GM06990 (cell line): ENCODE measurements around the gene PRMT7.

Source experiments
- DNase-seq: peaks from one replicate; pipeline ENCODE4 v3.0.0-alpha.2; 2011; ENCODE audit not compliant: insufficient read length; ENCODE audit errors: extremely low read depth
- H3K27me3 ChIP-seq: replicated peaks from 2 replicates; pipeline ENCODE4 v1.6.0; 2011; ENCODE audit warnings: low read length; ENCODE audit not compliant: control insufficient read depth, insufficient read depth
- H3K36me3 ChIP-seq: 2 replicates; pipeline ENCODE4 v1.5.1; 2011; ENCODE audit warnings: low read length; ENCODE audit not compliant: control insufficient read depth, insufficient read depth
- H3K4me3 ChIP-seq: replicated peaks from 2 replicates; pipeline ENCODE4 v1.5.1; 2011; ENCODE audit warnings: low read depth, mild to moderate bottlenecking, control low read depth, low read length
- TF ChIP-seq, protein P1 (sequence below): IDR thresholded peaks from 2 replicates; pipeline ENCODE4 v1.5.1; 2011; ENCODE audit warnings: low read length, control low read depth, mild to moderate bottlenecking, inconsistent platforms; ENCODE audit not compliant: insufficient read depth, poor library complexity, severe bottlenecking

PRMT7 gene

DNA sequence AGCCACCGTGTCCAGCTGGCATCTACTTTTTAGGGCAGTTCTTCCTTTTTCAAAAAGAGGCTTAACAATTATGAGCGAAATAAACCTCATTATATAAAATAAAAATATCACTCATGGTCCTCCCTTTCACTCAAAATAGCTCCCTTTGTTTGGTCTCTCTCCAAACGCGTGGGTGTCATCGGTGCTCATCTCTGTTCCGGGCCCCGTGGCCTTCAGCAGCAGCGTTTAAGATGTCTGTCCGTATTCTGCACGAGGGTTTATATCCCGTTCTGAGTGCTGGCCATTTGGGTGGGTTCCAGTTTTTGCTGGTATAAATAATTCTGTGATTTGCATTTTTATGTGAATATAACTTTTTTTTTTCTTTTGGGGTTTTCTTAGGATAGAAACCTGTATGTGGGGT is 33.4 kb downstream of the PRMT7 start:
- Histone ChIP-seq H3K4me3 (no peak overlapping the region), H3K36me3 (peaks cover 33% of the 10 kb centered on the region), H3K27me3 (no peaks in the 10 kb centered on the region)
- TF ChIP-seq, protein P1, sequence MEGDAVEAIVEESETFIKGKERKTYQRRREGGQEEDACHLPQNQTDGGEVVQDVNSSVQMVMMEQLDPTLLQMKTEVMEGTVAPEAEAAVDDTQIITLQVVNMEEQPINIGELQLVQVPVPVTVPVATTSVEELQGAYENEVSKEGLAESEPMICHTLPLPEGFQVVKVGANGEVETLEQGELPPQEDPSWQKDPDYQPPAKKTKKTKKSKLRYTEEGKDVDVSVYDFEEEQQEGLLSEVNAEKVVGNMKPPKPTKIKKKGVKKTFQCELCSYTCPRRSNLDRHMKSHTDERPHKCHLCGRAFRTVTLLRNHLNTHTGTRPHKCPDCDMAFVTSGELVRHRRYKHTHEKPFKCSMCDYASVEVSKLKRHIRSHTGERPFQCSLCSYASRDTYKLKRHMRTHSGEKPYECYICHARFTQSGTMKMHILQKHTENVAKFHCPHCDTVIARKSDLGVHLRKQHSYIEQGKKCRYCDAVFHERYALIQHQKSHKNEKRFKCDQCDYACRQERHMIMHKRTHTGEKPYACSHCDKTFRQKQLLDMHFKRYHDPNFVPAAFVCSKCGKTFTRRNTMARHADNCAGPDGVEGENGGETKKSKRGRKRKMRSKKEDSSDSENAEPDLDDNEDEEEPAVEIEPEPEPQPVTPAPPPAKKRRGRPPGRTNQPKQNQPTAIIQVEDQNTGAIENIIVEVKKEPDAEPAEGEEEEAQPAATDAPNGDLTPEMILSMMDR = no peak
- no peak for DNase-seq

DNA sequence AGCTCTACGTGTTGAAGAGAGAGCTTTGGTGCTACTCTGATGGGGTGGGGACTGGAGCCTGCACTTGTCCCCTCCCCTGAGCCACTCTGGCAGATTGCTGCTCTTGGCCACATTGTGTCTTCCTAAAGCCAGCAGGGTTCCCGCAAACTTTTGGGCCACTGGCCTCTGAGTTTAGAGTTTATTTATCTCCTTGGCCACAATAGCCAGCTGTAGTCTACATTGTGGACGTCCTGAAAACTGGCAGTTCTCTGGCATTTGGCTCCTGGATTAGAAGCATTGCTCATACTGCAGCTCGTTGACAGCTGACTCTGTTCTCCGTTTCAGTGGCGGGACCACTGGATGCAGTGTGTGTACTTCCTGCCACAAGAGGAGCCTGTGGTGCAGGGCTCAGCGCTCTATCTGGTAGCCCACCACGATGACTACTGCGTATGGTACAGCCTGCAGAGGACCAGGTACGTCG is 34.6 kb downstream of the PRMT7 start:
- Histone ChIP-seq H3K27me3 (no peaks in the 10 kb centered on the region), H3K4me3 (no peak overlapping the region), H3K36me3 (peaks cover 25% of the 10 kb centered on the region)
- TF ChIP-seq, protein P1 = no peak
- no peak for DNase-seq

DNA sequence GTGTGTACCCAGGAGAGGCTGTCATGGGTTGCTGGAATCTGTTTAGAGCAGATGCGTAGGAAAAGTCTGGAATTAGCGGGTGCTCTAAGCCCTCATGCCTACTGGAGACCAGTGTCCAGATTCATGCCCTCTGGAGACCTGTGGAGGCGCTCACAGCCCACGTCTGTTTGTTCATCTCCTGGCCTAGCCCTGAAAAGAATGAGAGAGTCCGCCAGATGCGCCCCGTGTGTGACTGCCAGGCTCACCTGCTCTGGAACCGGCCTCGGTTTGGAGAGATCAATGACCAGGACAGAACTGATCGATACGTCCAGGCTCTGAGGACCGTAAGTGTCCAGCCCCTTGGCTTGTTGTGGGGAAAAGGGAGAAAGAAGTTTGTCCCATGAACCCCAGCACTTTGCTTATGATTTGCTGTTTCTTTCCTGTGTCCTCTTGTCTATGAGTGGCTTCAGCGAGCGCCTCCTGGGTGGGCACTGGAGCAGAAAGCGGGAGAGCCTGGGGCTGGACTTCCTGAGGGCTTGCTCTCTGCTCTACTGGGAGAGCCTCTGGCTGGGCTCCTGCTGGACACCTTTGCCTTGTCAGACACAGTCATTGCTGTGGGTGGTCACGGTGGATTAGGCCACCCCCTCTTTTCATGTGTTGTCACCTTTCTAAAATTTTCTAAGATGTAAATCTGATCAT is 35.3 kb downstream of the PRMT7 start:
- H3K27me3 ChIP-seq = no peaks in the 10 kb centered on the region
- TF ChIP-seq, protein P1 = no peak
- H3K4me3 ChIP-seq = no peak overlapping the region
- no peak for DNase-seq
- H3K36me3 ChIP-seq = peaks cover 23% of the 10 kb centered on the region

DNA sequence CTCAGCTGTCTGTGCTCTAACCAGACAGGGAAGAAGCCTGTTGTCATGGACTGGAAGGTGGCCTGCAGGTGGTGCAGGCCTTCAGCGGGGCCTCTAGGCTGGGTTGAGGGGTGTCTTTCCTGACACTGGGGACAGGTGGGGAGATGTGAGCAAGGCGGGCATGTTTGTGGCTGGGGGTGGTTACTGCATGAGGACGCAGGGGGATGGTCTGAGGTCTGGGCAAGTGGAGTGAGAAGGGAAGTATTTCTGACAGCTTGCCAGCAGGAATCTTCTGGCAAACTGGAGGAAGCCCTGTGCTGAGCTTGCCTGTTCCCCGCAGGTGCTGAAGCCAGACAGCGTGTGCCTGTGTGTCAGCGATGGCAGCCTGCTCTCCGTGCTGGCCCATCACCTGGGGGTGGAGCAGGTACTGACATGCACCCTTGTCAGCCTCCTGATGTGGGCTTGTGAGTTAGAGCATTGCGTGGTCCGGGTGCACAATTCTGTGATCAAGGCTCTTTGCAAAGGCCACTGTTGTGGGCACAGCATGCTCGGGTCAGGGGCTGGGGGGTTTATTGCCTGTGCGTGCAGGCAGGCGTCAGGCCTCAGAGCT is 36.2 kb downstream of the PRMT7 start:
- Histone ChIP-seq H3K27me3 (no peaks in the 10 kb centered on the region), H3K4me3 (no peak overlapping the region), H3K36me3 (peaks cover 28% of the 10 kb centered on the region)
- TF ChIP-seq, protein P1 = no peak
- DNase-seq = no peak

DNA sequence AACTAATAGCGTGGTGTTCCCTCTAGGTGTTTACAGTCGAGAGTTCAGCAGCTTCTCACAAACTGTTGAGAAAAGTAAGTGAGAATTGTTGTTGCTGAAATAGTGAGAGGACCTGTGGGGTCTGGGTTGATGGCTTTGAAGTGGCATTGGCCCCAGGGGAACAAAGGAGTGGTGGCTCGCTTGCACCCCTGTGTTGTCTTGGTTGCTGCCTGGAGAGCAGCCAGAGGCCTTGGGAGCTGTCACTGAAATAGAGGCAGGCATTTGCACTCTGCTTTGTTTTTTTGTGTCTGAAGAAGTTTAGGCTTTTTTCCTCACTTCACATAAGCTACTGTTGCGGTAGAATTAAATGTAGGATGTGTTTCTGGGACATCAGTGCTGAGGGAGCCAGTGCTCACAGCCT is 36.8 kb downstream of the PRMT7 start:
- Histone ChIP-seq H3K4me3 (no peak overlapping the region), H3K36me3 (peaks cover 30% of the 10 kb centered on the region), H3K27me3 (no peaks in the 10 kb centered on the region)
- DNase-seq = no peak
- TF ChIP-seq, protein P1 = no peak
